Kidney glomerular epithelial cell (primary cell): ENCODE measurements around the gene SSX2IP.
"Not testable (repeated sequence)": the region's sequence is repeated elsewhere in the genome, so short reads cannot be mapped to it uniquely, and the experiment has no call there.

Experiments
- DNase-seq: peaks from one replicate; lab custom pipeline; 2025; lab: John Stamatoyannopoulos, UW

Gene SSX2IP

GRCh38 chr1:84690397-84691121 is at the start of gene SSX2IP:
Gene SSX2IP, minus strand, starts transcription at chr1:84690461. Its CDS starts 19,242 bp downstream, at chr1:84671219.
- DNase-seq = peak; percentile 88

- no peak for DNase-seq
Measured at GRCh38 chr1:84738237-84738636, 48.0 kb upstream of the SSX2IP start.

- no peak for DNase-seq
Measured at GRCh38 chr1:84737590-84737989, 47.3 kb upstream of the SSX2IP start.

- DNase-seq = no peak
Measured at GRCh38 chr1:84736944-84737343, 46.7 kb upstream of the SSX2IP start.

GRCh38 chr1:84736445-84736844 is 46.2 kb upstream of the SSX2IP start:
- no peak for DNase-seq

- DNase-seq = no peak
Measured at GRCh38 chr1:84735483-84735882, 45.2 kb upstream of the SSX2IP start.

- no peak for DNase-seq
Measured at GRCh38 chr1:84732520-84732919, 42.3 kb upstream of the SSX2IP start.

- DNase-seq = no peak
Measured at GRCh38 chr1:84731519-84731918, 41.3 kb upstream of the SSX2IP start.

GRCh38 chr1:84727711-84728110 is 37.5 kb upstream of the SSX2IP start:
- DNase-seq = not testable (repeated sequence)

GRCh38 chr1:84726593-84727499 is 36.6 kb upstream of the SSX2IP start:
- DNase-seq = no peak

GRCh38 chr1:84724128-84724860 is 34.0 kb upstream of the SSX2IP start:
- DNase-seq = no peak

GRCh38 chr1:84722794-84723193 is 32.5 kb upstream of the SSX2IP start:
- DNase-seq = no peak

- DNase-seq = not testable (repeated sequence)
Measured at GRCh38 chr1:84721872-84722271, 31.6 kb upstream of the SSX2IP start.

GRCh38 chr1:84721152-84721551 is 30.9 kb upstream of the SSX2IP start:
- DNase-seq = no peak

- DNase-seq = no peak
Measured at GRCh38 chr1:84720221-84720780, 30.0 kb upstream of the SSX2IP start.

- DNase-seq = no peak
Measured at GRCh38 chr1:84719543-84720217, 29.4 kb upstream of the SSX2IP start.

GRCh38 chr1:84715342-84716019 is 25.2 kb upstream of the SSX2IP start:
- DNase-seq = no peak

- peak; percentile 16 for DNase-seq
Measured at GRCh38 chr1:84712276-84712874, 22.1 kb upstream of the SSX2IP start.

GRCh38 chr1:84711869-84712268 is 21.6 kb upstream of the SSX2IP start:
- no peak for DNase-seq

- DNase-seq = no peak
Measured at GRCh38 chr1:84711121-84711520, 20.9 kb upstream of the SSX2IP start.

- DNase-seq = no peak
Measured at GRCh38 chr1:84709131-84709530, 18.9 kb upstream of the SSX2IP start.
